ENCODE results near the gene STRN.

GRCh38 chr2:36964496-36965058, 1.8 kb downstream of the STRN start:
- TF ChIP-seq CTCF (IDR thresholded peaks at IDR 0.05), result no peak
- no peak for TF ChIP-seq POLR2A (IDR thresholded peaks at IDR 0.05)
